Endodermal cell (in vitro differentiated cells): ENCODE results near the gene BST1. TPM values are rescaled to one million over a fixed set of nuclear protein-coding genes. Genes with fewer than 3 reads are reported as not detected.

ENCODE experiments used
- DNase-seq: peaks from one replicate; pipeline ENCODE4 v3.0.0-alpha.2; 2017
- H3K27ac ChIP-seq: 2 replicates; pipeline ENCODE4 v1.5.1; 2013; ENCODE audit warnings: mild to moderate bottlenecking, low read depth, low read length, moderate library complexity
- H3K27me3 ChIP-seq: 2 replicates; pipeline ENCODE4 v1.6.1; 2013; ENCODE audit warnings: mild to moderate bottlenecking, low read length, moderate library complexity; ENCODE audit not compliant: insufficient read depth, control insufficient read depth, poor library complexity, severe bottlenecking
- H3K36me3 ChIP-seq: 2 replicates; pipeline ENCODE4 v1.7.0; 2013; ENCODE audit warnings: mild to moderate bottlenecking, low read length, moderate library complexity; ENCODE audit not compliant: control insufficient read depth, insufficient read depth
- H3K4me1 ChIP-seq: one replicate; pipeline ENCODE4 v1.7.0; 2013; ENCODE audit warnings: low read length; ENCODE audit not compliant: control insufficient read depth, insufficient read depth
- H3K4me3 ChIP-seq: 2 replicates; pipeline ENCODE4 v1.5.1; 2013; ENCODE audit warnings: mild to moderate bottlenecking, low read length, moderate library complexity
- H3K9ac ChIP-seq: 2 replicates; pipeline ENCODE4 v1.6.1; 2013; ENCODE audit warnings: mild to moderate bottlenecking, low read length, moderate library complexity; ENCODE audit not compliant: poor library complexity, severe bottlenecking; ENCODE audit errors: extremely low read depth
- H3K9me3 ChIP-seq: 2 replicates; pipeline ENCODE4 v1.6.1; 2013; ENCODE audit warnings: mild to moderate bottlenecking, low read length, moderate library complexity; ENCODE audit not compliant: control insufficient read depth
- H3K27ac Mint-ChIP-seq: 2 replicates; pipeline ENCODE4 v1.8.0; 2020; ENCODE audit warnings: mixed read lengths
- H3K27me3 Mint-ChIP-seq: 2 replicates; pipeline ENCODE4 v1.8.0; 2021; ENCODE audit warnings: mild to moderate bottlenecking, mixed read lengths; ENCODE audit not compliant: insufficient read depth
- H3K36me3 Mint-ChIP-seq: 2 replicates; pipeline ENCODE4 v1.8.0; 2020; ENCODE audit warnings: low read depth, mixed read lengths
- H3K4me1 Mint-ChIP-seq: 2 replicates; pipeline ENCODE4 v1.8.0; 2020; ENCODE audit warnings: mixed read lengths
- H3K4me3 Mint-ChIP-seq: 2 replicates; pipeline ENCODE4 v1.8.0; 2020; ENCODE audit warnings: mild to moderate bottlenecking, moderate library complexity, mixed read lengths
- H3K9me3 Mint-ChIP-seq: 2 replicates; pipeline ENCODE4 v1.8.0; 2020; ENCODE audit warnings: mild to moderate bottlenecking, mixed read lengths
- WGBS, 2 experiments: methylation state at CpG; one replicate each; pipeline versions ENCODE4 v1.1.5 to v1.1.7; 2013; ENCODE audit warnings: missing lambda C conversion rate in 2 of 2, mixed read lengths in 1 of 2; ENCODE audit not compliant: insufficient coverage in 1 of 2, insufficient read length in 1 of 2; 5-methylcytosine and 5-hydroxymethylcytosine counted together
- total RNA-seq, 2 donors: library from RNA; stranded (reverse); fragmentation: NEBNext Ultra II Directional in 1 of 2; extraction: Animal tissue kit (Norgen Biotek cat#: 25700) in 1 of 2; gene quantifications; 2 replicates in 1 of 2; 3 replicates in 1 of 2; pipeline ENCODE4 v1.2.1, GENCODE V29; 2021
- TF ChIP-seq, protein P1 (sequence below): fragments of 200-600 bp; sonication (generic); conservative IDR thresholded peaks from 2 replicates; pipeline ENCODE4 v1.5.0; 2021; ENCODE audit warnings: antibody characterized with exemption, mild to moderate bottlenecking

BST1 gene
- total RNA-seq, 2 donors from 2014 or later = 0.44 to 0.53 TPM

DNA sequence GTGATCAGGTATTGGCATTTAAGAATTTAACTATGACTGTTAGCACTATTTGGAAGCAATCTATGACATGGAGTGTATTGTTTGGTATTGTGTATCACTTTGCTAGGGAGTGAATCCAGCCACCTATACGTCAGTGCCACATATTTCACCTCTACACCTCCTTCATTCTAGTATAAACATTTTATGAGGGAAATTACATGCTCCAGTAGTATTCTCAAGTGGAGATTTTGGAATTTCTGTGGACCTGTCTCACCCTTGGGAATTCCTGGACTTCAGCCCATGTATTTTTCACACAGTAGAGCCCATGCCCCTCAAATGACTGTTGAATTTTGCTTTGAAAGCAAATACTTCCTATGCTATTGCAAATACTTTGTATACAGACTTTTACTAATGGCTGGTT is 11.3 kb downstream of the BST1 start:
- no peaks in the 10 kb centered on the region for H3K36me3 Mint-ChIP-seq
- no peaks in the 10 kb centered on the region for H3K9me3 Mint-ChIP-seq
- no peak for DNase-seq
- Histone ChIP-seq H3K27me3 (no peaks in the 10 kb centered on the region), H3K4me1 (no peaks in the 10 kb centered on the region), H3K4me3 (no peak overlapping the region), H3K36me3 (no peaks in the 10 kb centered on the region), H3K9me3 (no peaks in the 10 kb centered on the region), H3K27ac (no peak overlapping the region), H3K9ac (no peak overlapping the region)
- H3K4me3 Mint-ChIP-seq = no peak overlapping the region
- no peaks in the 10 kb centered on the region for H3K4me1 Mint-ChIP-seq
- H3K27ac Mint-ChIP-seq = no peak overlapping the region
- TF ChIP-seq, protein P1, sequence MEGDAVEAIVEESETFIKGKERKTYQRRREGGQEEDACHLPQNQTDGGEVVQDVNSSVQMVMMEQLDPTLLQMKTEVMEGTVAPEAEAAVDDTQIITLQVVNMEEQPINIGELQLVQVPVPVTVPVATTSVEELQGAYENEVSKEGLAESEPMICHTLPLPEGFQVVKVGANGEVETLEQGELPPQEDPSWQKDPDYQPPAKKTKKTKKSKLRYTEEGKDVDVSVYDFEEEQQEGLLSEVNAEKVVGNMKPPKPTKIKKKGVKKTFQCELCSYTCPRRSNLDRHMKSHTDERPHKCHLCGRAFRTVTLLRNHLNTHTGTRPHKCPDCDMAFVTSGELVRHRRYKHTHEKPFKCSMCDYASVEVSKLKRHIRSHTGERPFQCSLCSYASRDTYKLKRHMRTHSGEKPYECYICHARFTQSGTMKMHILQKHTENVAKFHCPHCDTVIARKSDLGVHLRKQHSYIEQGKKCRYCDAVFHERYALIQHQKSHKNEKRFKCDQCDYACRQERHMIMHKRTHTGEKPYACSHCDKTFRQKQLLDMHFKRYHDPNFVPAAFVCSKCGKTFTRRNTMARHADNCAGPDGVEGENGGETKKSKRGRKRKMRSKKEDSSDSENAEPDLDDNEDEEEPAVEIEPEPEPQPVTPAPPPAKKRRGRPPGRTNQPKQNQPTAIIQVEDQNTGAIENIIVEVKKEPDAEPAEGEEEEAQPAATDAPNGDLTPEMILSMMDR = no peak
- WGBS, 2 experiments = 100% methylated on average over 1 of the region's 1 CpG; no CpG with 5 or more reads in 1 of the 2 experiments
- no peaks in the 10 kb centered on the region for H3K27me3 Mint-ChIP-seq

DNA sequence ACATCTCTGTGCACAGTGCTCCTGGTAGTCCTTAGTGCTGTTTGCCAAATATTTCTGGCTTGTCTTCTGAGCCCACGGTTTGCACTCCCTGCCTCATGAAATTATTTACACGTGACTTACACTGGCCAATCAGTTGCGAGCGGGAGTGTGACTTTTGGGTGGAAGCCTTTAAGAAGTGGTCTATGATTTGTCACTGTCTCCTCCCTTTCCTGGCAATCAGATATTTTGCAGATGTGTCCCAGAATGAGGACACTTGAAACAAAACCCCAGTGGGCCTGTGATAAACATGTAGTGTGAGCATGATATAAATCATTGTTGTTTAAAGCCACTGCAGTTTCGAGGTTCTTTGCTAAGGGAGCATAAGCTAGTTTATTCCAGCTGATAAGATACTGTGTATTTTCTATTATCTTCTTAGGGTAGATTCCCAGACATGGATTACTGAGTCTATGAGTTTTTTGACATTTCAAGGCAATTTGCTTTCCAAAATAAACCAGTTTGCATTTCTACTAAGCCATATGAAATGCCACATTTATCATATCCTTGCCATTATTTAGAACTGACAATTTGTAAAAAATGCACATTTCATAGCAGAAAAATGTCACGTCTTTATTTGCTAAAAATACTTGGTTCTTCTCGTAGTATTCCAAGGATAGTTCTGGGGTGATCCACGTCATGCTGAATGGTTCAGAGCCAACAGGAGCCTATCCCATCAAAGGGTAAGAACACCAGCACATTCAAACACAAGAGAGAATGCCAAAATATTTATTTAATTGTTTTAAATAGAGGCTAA is 12.0 kb downstream of the BST1 start:
- Mint-ChIP-seq H3K27ac (no peak overlapping the region), H3K36me3 (no peaks in the 10 kb centered on the region), H3K9me3 (no peaks in the 10 kb centered on the region), H3K4me3 (no peak overlapping the region), H3K27me3 (no peaks in the 10 kb centered on the region), H3K4me1 (no peaks in the 10 kb centered on the region)
- DNase-seq = no peak
- no peaks in the 10 kb centered on the region for H3K9me3 ChIP-seq
- no peaks in the 10 kb centered on the region for H3K27me3 ChIP-seq
- 92% methylated on average over 5 to 8 of the region's 8 CpGs for WGBS, 2 experiments
- no peaks in the 10 kb centered on the region for H3K36me3 ChIP-seq
- TF ChIP-seq, protein P1 = no peak
- H3K4me1 ChIP-seq = no peaks in the 10 kb centered on the region
- H3K9ac ChIP-seq = no peak overlapping the region
- no peak overlapping the region for H3K27ac ChIP-seq
- no peak overlapping the region for H3K4me3 ChIP-seq

DNA sequence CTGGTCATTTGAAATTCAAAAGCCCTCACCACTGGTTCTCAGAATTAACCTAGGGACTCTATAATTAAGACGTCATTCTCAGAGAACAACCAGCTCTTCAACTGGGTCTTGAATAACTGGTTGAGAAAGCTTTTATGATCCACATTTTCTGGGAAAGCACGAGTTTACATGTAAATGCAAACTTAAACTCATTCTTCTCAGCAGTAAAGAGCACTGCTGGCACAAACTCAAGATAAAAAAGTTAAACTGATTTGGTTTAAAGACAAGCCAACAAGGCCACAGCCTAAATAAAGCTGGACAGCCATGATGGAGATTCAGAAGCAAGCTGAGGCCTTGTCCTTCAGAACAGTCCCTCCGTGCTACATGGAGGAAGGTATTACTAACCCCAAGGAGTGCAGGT is 13.2 kb downstream of the BST1 start:
- H3K27ac ChIP-seq = no peak overlapping the region
- TF ChIP-seq, protein P1 = no peak

More for the DNA sequence above, 13.2 kb downstream of the BST1 start:
- no peaks in the 10 kb centered on the region for H3K36me3 Mint-ChIP-seq
- Histone ChIP-seq H3K9ac (no peak overlapping the region), H3K36me3 (no peaks in the 10 kb centered on the region), H3K4me3 (no peak overlapping the region), H3K9me3 (no peaks in the 10 kb centered on the region), H3K4me1 (no peaks in the 10 kb centered on the region), H3K27me3 (no peaks in the 10 kb centered on the region)
- no peak overlapping the region for H3K27ac Mint-ChIP-seq
- no peaks in the 10 kb centered on the region for H3K4me1 Mint-ChIP-seq
- H3K27me3 Mint-ChIP-seq = no peaks in the 10 kb centered on the region
- no peak for DNase-seq
- WGBS, 2 experiments = 92 to 95% methylated on average over 2 to 3 of the region's 3 CpGs
- no peak overlapping the region for H3K4me3 Mint-ChIP-seq
- no peaks in the 10 kb centered on the region for H3K9me3 Mint-ChIP-seq
